ENCODE results near the gene SSC5D.

Gene SSC5D

GRCh38 chr19:55476100-55476775, 12.0 kb upstream of the SSC5D start, which contains the start of gene ZNF628 (continued):
- TF ChIP-seq ZBTB49 (tag by site-specific recombination; IDR thresholded peaks at IDR 0.05; ENCODE audit: low read depth), result no peak
- peak; percentile 65; the same call in 1 of the 2 replicates for TF ChIP-seq ZNF391 (tag by site-specific recombination; IDR thresholded peaks at IDR 0.05; ENCODE audit: borderline replicate concordance, low read depth)
- no peak for TF ChIP-seq ZNF138 (tag by site-specific recombination; IDR thresholded peaks at IDR 0.05; ENCODE audit: borderline replicate concordance)
- TF ChIP-seq ZNF292 (tag by site-specific recombination; IDR thresholded peaks at IDR 0.05; ENCODE audit: borderline replicate concordance, low read depth), result no peak
- TF ChIP-seq KLF9 (tag by site-specific recombination; IDR thresholded peaks at IDR 0.05; ENCODE audit: low read depth), result peak; percentile 92
- TF ChIP-seq ZNF843 (tag by site-specific recombination; IDR thresholded peaks at IDR 0.05), result peak; percentile 58
- no peak for TF ChIP-seq ZNF18 (tag by site-specific recombination; IDR thresholded peaks at IDR 0.05)
- TF ChIP-seq HIC1 (tag by site-specific recombination; IDR thresholded peaks at IDR 0.05), result no peak
- TF ChIP-seq EGR2 (tag by site-specific recombination; IDR thresholded peaks at IDR 0.05; ENCODE audit: low read depth), result peak; percentile 9; the same call in 1 of the 2 replicates
- TF ChIP-seq ZSCAN30 (tag by site-specific recombination; IDR thresholded peaks at IDR 0.05), result peak; percentile 93
- TF ChIP-seq KLF10 (tag by site-specific recombination; IDR thresholded peaks at IDR 0.05), result peak; percentile 63; the same call in 1 of the 2 replicates
- TF ChIP-seq KLF7 (tag by site-specific recombination; IDR thresholded peaks at IDR 0.05; ENCODE audit: borderline replicate concordance), result peak; percentile 77; the same call in 1 of the 2 replicates
- TF ChIP-seq HOXA7 (CRISPR knock-in tag; IDR thresholded peaks at IDR 0.05; ENCODE audit: borderline replicate concordance), result no peak
- no peak for TF ChIP-seq ZNF596 (tag by site-specific recombination; IDR thresholded peaks at IDR 0.05)
- no peak for TF ChIP-seq ZNF704 (tag by site-specific recombination; IDR thresholded peaks at IDR 0.05)
- no peak for TF ChIP-seq ZNF148 (tag by site-specific recombination; IDR thresholded peaks at IDR 0.05; ENCODE audit: borderline replicate concordance)
- TF ChIP-seq ZNF692 (tag by site-specific recombination; IDR thresholded peaks at IDR 0.05), result peak; percentile 95
- TF ChIP-seq ZNF670 (tag by site-specific recombination; IDR thresholded peaks at IDR 0.05; ENCODE audit: low read depth), result no peak
- no peak for TF ChIP-seq BCL11A (tag by site-specific recombination; IDR thresholded peaks at IDR 0.05; ENCODE audit: low read depth)
- peak; percentile 90 for TF ChIP-seq ZFP69B (tag by site-specific recombination; IDR thresholded peaks at IDR 0.05)
- no peak for TF ChIP-seq REST (tag by site-specific recombination; IDR thresholded peaks at IDR 0.05)
- TF ChIP-seq ZBTB6 (tag by site-specific recombination; IDR thresholded peaks at IDR 0.05), result peak; percentile 51; the same call in 1 of the 2 replicates
